Measurements from ENCODE around the gene SSH2.
"Not testable (repeated sequence)": the region's sequence is repeated elsewhere in the genome, so short reads cannot be mapped to it uniquely, and the experiment has no call there.

SSH2 gene

DNA sequence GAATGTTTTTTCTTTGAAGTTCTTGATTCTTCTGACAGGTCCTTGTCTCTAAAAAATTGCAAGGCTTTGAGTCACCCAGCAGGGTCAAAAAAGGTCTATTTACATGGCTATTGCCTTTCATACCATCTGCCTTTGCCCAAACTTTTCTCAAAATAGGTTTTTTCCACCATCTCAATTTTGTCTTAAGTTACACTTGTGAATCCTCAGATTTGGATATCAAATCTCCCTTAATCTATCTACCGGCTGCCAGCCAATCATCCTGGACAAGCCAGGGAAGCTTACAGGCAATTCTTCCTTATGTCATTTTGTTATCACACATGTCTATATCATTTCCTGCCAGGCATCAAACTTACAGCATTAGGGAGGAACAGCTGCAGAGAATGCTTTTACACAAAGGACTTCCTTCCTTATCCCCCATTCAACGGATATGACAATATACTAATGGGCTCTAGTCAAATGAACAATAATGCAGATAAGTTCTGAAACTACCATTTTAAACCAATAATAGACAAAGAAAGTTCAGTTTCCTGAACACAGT lies 203.2 kb downstream of the SSH2 start:
- Histone ChIP-seq H3K79me2 (ENCODE audit: low read length) (no peaks in the 10 kb centered on the region), H3K9me3 (ENCODE audit: insufficient read depth, low read length) (no peaks in the 10 kb centered on the region; the same call in 1 of the 2 replicates), H4K20me1 (ENCODE audit: insufficient read depth, low read length) (no peaks in the 10 kb centered on the region), H3K4me3 (ENCODE audit: low read length) (no peak overlapping the region), H3K27me3 (ENCODE audit: low read depth, low read length) (no peaks in the 10 kb centered on the region), H3K36me3 (replicated peaks; ENCODE audit: low read depth, low read length) (no peaks in the 10 kb centered on the region), H2AFZ (ENCODE audit: low read depth, low read length) (no peak overlapping the region), H3K9ac (ENCODE audit: low read length) (no peak overlapping the region), H3K27ac (ENCODE audit: low read length) (no peak overlapping the region), H3K4me1 (ENCODE audit: low read length) (peaks cover 24% of the 10 kb centered on the region), H3K4me2 (ENCODE audit: low read length) (no peak overlapping the region)
- TF ChIP-seq, protein P1, sequence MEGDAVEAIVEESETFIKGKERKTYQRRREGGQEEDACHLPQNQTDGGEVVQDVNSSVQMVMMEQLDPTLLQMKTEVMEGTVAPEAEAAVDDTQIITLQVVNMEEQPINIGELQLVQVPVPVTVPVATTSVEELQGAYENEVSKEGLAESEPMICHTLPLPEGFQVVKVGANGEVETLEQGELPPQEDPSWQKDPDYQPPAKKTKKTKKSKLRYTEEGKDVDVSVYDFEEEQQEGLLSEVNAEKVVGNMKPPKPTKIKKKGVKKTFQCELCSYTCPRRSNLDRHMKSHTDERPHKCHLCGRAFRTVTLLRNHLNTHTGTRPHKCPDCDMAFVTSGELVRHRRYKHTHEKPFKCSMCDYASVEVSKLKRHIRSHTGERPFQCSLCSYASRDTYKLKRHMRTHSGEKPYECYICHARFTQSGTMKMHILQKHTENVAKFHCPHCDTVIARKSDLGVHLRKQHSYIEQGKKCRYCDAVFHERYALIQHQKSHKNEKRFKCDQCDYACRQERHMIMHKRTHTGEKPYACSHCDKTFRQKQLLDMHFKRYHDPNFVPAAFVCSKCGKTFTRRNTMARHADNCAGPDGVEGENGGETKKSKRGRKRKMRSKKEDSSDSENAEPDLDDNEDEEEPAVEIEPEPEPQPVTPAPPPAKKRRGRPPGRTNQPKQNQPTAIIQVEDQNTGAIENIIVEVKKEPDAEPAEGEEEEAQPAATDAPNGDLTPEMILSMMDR (IDR thresholded peaks at IDR 0.05; ENCODE audit: low read depth, low read length) = no peak
- no peak for TF ChIP-seq EZH2phosphoT487 (IDR thresholded peaks at IDR 0.05; ENCODE audit: low read depth)

DNA sequence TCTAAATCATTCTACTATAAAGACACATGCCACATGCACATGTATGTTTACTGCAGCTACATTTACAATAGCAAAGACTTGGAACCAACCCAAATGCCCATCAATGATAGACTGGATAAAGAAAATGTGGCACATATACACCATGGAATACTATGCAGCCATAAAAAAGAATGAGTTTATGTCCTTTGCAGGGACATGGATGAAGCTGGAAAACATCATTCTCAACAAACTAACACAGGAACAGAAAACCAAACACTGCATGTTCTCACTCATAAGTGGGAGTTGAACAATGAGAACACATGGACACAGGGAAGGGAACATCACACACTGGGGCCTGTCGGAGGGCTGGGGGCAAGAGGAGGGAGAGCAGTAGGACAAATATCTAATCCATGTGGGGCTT lies 204.6 kb downstream of the SSH2 start:
- not testable (repeated sequence) for H3K9me3 ChIP-seq (ENCODE audit: insufficient read depth, low read length); H3K36me3 ChIP-seq (replicated peaks; ENCODE audit: low read depth, low read length); H3K4me3 ChIP-seq (ENCODE audit: low read length); H2AFZ ChIP-seq (ENCODE audit: low read depth, low read length); H3K4me2 ChIP-seq (ENCODE audit: low read length); H3K27me3 ChIP-seq (ENCODE audit: low read depth, low read length); H3K27ac ChIP-seq (ENCODE audit: low read length); H3K79me2 ChIP-seq (ENCODE audit: low read length); H4K20me1 ChIP-seq (ENCODE audit: insufficient read depth, low read length); H3K9ac ChIP-seq (ENCODE audit: low read length)
- H3K4me1 ChIP-seq (ENCODE audit: low read length) = peaks cover 29% of the 10 kb centered on the region

DNA sequence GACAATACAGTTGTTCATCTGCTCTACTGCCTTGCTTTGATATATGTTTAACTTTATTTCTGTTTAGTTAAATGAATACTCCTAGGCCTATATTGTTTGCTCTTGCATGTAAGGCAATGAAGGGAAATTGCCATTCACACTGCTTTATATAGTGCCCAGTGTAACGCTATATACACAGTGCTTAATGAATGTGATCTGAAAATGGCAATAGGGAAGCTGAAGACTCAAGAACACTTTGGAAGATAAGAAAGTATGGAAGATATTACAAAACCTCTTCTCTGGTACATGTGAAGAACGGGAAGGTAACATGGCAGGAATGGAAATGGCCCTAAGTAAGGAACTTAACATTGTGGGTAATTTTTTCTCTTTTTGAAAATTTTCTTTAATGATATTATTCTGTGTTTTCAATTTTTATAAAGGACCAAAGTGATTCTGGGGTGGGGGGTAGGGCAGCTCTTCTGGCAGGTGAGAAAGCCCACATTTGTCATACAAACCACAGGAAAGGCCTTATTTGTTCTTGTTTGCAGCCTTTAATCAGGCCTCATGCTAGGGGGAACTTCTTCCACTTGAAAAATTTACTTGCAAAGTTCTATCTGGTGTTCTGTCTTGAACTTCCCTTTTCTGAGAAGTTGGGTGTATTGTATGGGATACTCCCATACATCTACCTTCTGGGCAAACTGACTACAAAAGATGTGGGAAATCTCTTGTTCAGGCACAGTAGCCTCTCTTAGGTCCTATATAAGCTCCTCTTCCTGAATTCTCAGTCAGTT lies 206.6 kb downstream of the SSH2 start:
- H3K4me2 ChIP-seq (ENCODE audit: low read length) = peak overlapping the region; percentile 61
- no peak overlapping the region for H2AFZ ChIP-seq (ENCODE audit: low read depth, low read length)
- no peaks in the 10 kb centered on the region for H3K79me2 ChIP-seq (ENCODE audit: low read length)

DNA sequence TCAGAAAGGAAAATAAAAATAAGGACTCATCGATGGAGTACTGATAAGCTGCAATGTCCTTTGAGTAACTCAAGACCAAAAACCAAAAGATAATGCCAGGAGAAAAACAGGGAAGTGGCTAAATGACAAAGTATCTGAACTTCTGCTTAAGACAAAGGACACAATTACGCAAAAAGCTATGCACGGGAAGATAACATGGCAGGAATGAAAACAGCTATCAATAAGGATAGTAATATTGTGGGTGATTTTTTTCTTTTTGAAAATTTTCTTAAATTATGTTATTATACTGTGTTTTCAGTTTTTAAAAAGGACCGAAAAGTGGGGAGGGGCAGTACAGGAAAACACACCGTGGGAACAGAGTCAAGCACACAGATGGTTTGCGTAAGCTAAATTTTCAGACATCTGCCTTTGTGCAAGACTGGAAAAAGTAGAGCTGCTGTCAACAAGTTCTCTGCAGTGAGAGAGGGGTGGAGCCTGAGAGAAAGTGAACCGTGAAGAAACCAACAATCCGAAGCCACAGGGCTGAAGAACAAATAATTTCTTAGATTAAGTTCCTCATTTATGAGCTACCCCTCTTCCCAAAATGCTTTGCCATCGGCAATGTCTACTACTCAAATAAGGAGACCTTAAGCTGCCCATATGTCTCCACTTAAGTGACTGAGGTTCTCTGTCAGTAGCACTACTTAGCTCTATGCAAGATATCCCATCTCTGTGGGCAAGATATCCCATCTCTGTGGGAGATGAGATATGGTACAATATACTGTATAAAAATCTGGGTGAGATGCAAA lies 207.4 kb downstream of the SSH2 start:
- Histone ChIP-seq H3K36me3 (replicated peaks; ENCODE audit: low read depth, low read length) (no peaks in the 10 kb centered on the region), H3K4me2 (ENCODE audit: low read length) (peak overlapping the region; percentile 61), H3K27ac (ENCODE audit: low read length) (peak overlapping the region; percentile 62), H3K4me3 (ENCODE audit: low read length) (peak overlapping the region; percentile 34), H3K9ac (ENCODE audit: low read length) (peak overlapping the region; percentile 12; the same call in 1 of the 2 replicates), H2AFZ (ENCODE audit: low read depth, low read length) (no peak overlapping the region), H3K4me1 (ENCODE audit: low read length) (peaks cover 31% of the 10 kb centered on the region), H3K27me3 (ENCODE audit: low read depth, low read length) (no peaks in the 10 kb centered on the region), H4K20me1 (ENCODE audit: insufficient read depth, low read length) (no peaks in the 10 kb centered on the region), H3K79me2 (ENCODE audit: low read length) (no peaks in the 10 kb centered on the region), H3K9me3 (ENCODE audit: insufficient read depth, low read length) (no peaks in the 10 kb centered on the region; the same call in 1 of the 2 replicates)
- TF ChIP-seq EZH2phosphoT487 (IDR thresholded peaks at IDR 0.05; ENCODE audit: low read depth) = no peak
- TF ChIP-seq, protein P1 (IDR thresholded peaks at IDR 0.05; ENCODE audit: low read depth, low read length) = no peak

More for the DNA sequence above, 206.6 kb downstream of the SSH2 start:
- H3K9ac ChIP-seq (ENCODE audit: low read length) = no peak overlapping the region
- H3K36me3 ChIP-seq (replicated peaks; ENCODE audit: low read depth, low read length) = no peaks in the 10 kb centered on the region
- no peaks in the 10 kb centered on the region; the same call in 1 of the 2 replicates for H3K9me3 ChIP-seq (ENCODE audit: insufficient read depth, low read length)
- H3K27ac ChIP-seq (ENCODE audit: low read length) = peak overlapping the region; percentile 62
- peaks cover 31% of the 10 kb centered on the region for H3K4me1 ChIP-seq (ENCODE audit: low read length)
- H3K27me3 ChIP-seq (ENCODE audit: low read depth, low read length) = no peaks in the 10 kb centered on the region
- H4K20me1 ChIP-seq (ENCODE audit: insufficient read depth, low read length) = no peaks in the 10 kb centered on the region
- H3K4me3 ChIP-seq (ENCODE audit: low read length) = no peak overlapping the region
- no peak for TF ChIP-seq EZH2phosphoT487 (IDR thresholded peaks at IDR 0.05; ENCODE audit: low read depth)

Data from OCI-LY3 (cell line).